Measurements from ENCODE around the gene DYSF. TPM values are rescaled to one million over a fixed set of nuclear protein-coding genes. Genes with fewer than 3 reads are reported as not detected.

DYSF gene
- total RNA-seq, 1 experiment from 2014 or later, result 0.89 TPM

DNA sequence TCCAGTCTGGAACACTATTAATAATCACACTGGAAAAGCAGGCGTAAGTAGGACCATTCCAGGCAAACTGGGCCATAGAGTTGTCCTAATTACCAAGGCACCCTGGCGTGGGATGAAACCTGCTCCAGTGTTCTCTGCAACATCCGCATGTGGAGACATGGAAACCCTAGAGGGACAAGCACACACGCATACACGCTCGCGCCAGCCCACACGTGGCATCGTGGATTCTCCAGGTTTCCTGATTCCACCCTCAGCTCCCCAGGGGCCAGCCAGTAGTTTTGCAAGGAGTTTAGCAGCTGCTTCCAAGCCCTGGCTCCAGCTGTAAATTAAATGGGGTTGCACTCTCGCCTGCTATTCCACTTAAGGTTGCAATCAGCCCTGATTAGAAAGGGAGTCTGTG, 127.7 kb downstream of the DYSF start:
- Histone ChIP-seq H3K27me3 (ENCODE audit: insufficient read depth, low read length) (no peaks in the 10 kb centered on the region), H2AFZ (ENCODE audit: low read depth, low read length, poor library complexity, severe bottlenecking) (no peak overlapping the region), H3K27ac (ENCODE audit: low read depth, low read length) (no peak overlapping the region), H3K9me3 (ENCODE audit: control insufficient read depth in 1 of 2, insufficient read depth in 1 of 2, low read depth in 1 of 2, low read length in 2 of 2) (no peaks in the 10 kb centered on the region), H3K36me3 (ENCODE audit: control insufficient read depth in 1 of 2, insufficient read depth in 2 of 2, low read length in 2 of 2) (no peaks in the 10 kb centered on the region), H3K9me2 (ENCODE audit: insufficient read depth) (no peaks in the 10 kb centered on the region), H3K4me3 (replicated peaks in 1 of 2; ENCODE audit: low read depth in 1 of 2, low read length in 2 of 2) (no peak overlapping the region), H4K20me1 (ENCODE audit: insufficient read depth) (no peaks in the 10 kb centered on the region), H3K79me2 (ENCODE audit: insufficient read depth, low read length) (no peaks in the 10 kb centered on the region), H3K9ac (ENCODE audit: low read length) (no peak overlapping the region), H3K4me1 (ENCODE audit: control insufficient read depth in 1 of 2, insufficient read depth in 2 of 2, low read length in 2 of 2) (no peaks in the 10 kb centered on the region), H3K4me2 (ENCODE audit: low read length) (no peak overlapping the region)
- ChIA-PET POLR2A (no interaction called here), RAD21 (ENCODE audit: low non-redundant PET in 1 of 2, low total read pairs in 2 of 2, uncharacterized antibody in 2 of 2, unreplicated experiment in 2 of 2) (no interaction called here), CTCF (no interaction called here)
- no TSS peak for BruUV-seq (replicated peaks)
- no peak for DNase-seq (ENCODE audit: low read depth, low spot score)
- no peak for ATAC-seq
- TF ChIP-seq, protein P1, sequence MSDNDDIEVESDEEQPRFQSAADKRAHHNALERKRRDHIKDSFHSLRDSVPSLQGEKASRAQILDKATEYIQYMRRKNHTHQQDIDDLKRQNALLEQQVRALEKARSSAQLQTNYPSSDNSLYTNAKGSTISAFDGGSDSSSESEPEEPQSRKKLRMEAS (IDR thresholded peaks at IDR 0.05), result no peak
- TF ChIP-seq CTCF (IDR thresholded peaks at IDR 0.05 in 2 of 3, conservative IDR thresholded peaks at IDR 0.05 in 1 of 3; ENCODE audit: borderline replicate concordance in 1 of 3, insufficient read depth in 1 of 3, low read depth in 2 of 3, low read length in 2 of 3) (no peak), ZNF274 (IDR thresholded peaks at IDR 0.05; ENCODE audit: low read depth, low read length) (no peak), CBX3 (IDR thresholded peaks at IDR 0.05; ENCODE audit: low read depth) (no peak), EZH2 (IDR thresholded peaks at IDR 0.05) (no peak), ZFX (IDR thresholded peaks at IDR 0.05) (no peak), POLR2A (IDR thresholded peaks at IDR 0.05; ENCODE audit: borderline replicate concordance, extremely low read depth, insufficient read depth, insufficient read length) (no peak), TCF7L2 (IDR thresholded peaks at IDR 0.05; ENCODE audit: borderline replicate concordance, extremely low read depth, insufficient read depth, insufficient read length) (no peak), CEBPB (IDR thresholded peaks at IDR 0.05; ENCODE audit: low read depth) (no peak), REST (IDR thresholded peaks at IDR 0.05; ENCODE audit: low read depth) (no peak), EGR1 (IDR thresholded peaks at IDR 0.05; ENCODE audit: low read depth) (no peak), POLR2AphosphoS5 (IDR thresholded peaks at IDR 0.05; ENCODE audit: low read depth, low read length) (no peak), ELF1 (IDR thresholded peaks at IDR 0.05; ENCODE audit: borderline replicate concordance, low read depth) (no peak), RAD21 (IDR thresholded peaks at IDR 0.05; ENCODE audit: low read depth) (no peak), FOSL1 (IDR thresholded peaks at IDR 0.05; ENCODE audit: low read depth) (no peak), YY1 (IDR thresholded peaks at IDR 0.05; ENCODE audit: extremely low read depth, insufficient replicate concordance, low read depth, low read length) (no peak)
- TF ChIP-seq, protein P2, sequence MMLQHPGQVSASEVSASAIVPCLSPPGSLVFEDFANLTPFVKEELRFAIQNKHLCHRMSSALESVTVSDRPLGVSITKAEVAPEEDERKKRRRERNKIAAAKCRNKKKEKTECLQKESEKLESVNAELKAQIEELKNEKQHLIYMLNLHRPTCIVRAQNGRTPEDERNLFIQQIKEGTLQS (IDR thresholded peaks at IDR 0.05), result no peak
- TF ChIP-seq, protein P3, sequence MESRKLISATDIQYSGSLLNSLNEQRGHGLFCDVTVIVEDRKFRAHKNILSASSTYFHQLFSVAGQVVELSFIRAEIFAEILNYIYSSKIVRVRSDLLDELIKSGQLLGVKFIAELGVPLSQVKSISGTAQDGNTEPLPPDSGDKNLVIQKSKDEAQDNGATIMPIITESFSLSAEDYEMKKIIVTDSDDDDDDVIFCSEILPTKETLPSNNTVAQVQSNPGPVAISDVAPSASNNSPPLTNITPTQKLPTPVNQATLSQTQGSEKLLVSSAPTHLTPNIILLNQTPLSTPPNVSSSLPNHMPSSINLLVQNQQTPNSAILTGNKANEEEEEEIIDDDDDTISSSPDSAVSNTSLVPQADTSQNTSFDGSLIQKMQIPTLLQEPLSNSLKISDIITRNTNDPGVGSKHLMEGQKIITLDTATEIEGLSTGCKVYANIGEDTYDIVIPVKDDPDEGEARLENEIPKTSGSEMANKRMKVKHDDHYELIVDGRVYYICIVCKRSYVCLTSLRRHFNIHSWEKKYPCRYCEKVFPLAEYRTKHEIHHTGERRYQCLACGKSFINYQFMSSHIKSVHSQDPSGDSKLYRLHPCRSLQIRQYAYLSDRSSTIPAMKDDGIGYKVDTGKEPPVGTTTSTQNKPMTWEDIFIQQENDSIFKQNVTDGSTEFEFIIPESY (IDR thresholded peaks at IDR 0.05; ENCODE audit: extremely low read depth, insufficient replicate concordance, low read length), result no peak
- intact Hi-C loops (cut with micrococcal nuclease), result no loop called here
